ENCODE measurements around the gene TMA7B. TPM values are rescaled to one million over a fixed set of nuclear protein-coding genes. Genes with fewer than 3 reads are reported as not detected.
"Not testable (repeated sequence)": the region's sequence is repeated elsewhere in the genome, so short reads cannot be mapped to it uniquely, and the experiment has no call there.

The TMA7B gene
- polyA plus RNA-seq, 1 experiment, result not detected

DNA sequence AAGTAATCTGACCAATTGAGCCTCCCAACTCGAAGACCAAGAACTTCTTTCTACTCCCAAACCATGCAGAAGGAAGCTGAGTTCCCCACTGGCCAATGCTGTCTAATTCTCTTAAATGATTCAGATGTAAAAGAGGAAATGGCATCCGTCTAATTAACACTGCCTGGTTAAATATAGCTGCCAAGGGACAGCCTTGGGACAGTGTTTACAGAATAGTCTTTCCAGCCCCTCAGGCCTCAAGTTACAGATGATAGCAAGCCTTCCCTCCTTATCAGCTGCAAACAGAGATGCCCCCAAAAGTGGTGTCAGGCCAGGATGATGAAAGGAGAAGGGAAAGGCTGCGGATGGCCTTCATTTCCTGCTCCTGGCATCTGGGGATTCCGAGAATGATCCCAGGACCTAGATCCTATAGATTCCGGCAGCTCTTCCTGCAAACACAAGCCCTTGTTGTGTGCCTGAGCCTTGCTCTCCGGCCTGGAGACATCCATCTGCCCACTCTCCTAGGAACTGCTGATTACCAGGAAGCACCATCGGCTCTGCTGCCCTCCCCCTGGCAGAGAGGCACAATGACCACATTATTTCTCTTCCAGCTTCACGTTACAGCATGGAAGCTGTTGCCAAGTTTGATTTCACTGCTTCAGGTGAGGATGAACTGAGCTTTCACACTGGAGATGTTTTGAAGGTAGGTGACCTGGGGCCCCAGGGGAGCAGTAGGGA is 13.5 kb upstream of the TMA7B start:
- DNase-seq (ENCODE audit: low read depth, low spot score), result no peak
- TF ChIP-seq, protein P1, sequence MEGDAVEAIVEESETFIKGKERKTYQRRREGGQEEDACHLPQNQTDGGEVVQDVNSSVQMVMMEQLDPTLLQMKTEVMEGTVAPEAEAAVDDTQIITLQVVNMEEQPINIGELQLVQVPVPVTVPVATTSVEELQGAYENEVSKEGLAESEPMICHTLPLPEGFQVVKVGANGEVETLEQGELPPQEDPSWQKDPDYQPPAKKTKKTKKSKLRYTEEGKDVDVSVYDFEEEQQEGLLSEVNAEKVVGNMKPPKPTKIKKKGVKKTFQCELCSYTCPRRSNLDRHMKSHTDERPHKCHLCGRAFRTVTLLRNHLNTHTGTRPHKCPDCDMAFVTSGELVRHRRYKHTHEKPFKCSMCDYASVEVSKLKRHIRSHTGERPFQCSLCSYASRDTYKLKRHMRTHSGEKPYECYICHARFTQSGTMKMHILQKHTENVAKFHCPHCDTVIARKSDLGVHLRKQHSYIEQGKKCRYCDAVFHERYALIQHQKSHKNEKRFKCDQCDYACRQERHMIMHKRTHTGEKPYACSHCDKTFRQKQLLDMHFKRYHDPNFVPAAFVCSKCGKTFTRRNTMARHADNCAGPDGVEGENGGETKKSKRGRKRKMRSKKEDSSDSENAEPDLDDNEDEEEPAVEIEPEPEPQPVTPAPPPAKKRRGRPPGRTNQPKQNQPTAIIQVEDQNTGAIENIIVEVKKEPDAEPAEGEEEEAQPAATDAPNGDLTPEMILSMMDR (IDR thresholded peaks at IDR 0.05; ENCODE audit: low read depth, low read length), result no peak
- peaks cover 12% of the 10 kb centered on the region for H3K27me3 ChIP-seq (ENCODE audit: control insufficient read depth, insufficient read depth, low read length)
- H3K27ac ChIP-seq (ENCODE audit: low read depth, low read length), result no peak overlapping the region
- H3K4me3 ChIP-seq (ENCODE audit: low read depth, low read length), result no peak overlapping the region
- H3K9me3 ChIP-seq (ENCODE audit: control insufficient read depth, insufficient read depth, low read length), result no peaks in the 10 kb centered on the region
- ChIA-PET CTCF (no interaction called here), POLR2A (no interaction called here)

DNA sequence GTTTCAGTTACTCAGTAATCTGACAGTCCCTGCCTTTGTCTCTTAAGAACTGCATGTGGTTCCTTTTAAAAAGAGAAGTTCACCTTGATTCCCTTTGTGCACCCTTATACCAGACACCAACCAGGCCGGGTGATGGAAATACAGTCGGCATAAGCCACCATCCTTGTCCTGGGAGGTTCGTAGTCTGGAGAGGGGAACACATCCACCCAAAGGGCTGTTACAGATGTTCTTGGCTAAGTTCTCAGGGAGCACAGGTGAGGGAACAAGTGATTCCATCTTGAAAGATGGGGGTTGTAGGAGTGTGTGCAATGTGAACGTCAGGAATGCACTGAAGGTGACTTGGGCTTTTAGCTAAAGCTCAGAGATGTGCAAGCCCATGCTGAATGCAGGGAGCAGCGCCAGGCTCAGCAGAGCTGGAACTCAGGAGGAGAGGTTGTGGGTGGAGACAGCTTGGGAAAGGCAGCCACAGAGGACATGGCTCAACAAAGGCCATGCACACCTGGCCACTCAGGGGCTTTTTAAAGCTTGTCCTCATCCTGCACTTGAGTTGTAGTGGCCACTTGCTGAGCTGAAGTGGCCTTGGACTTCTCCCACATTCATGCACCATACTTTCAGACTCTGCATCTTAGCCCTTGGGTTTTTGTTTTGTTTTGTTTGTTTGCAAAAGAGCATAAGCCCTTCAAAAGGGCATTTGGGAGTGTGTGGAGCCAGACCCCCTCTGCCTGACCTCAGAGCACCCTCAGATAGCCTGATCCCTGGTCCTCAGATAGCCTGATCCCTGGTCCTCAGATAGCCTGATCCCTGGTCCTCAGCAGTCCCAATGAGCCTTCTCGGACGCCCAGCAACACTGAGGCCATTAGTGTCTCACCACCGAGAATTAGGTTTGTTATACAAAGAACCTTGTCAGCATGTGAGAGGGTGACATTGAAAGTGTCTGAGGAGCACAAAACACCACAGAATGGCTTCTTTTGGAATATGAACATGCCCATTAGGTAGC is 12.7 kb upstream of the TMA7B start:
- Histone ChIP-seq H3K9me3 (ENCODE audit: control insufficient read depth, insufficient read depth, low read length) (no peaks in the 10 kb centered on the region), H3K4me3 (ENCODE audit: low read depth, low read length) (no peak overlapping the region), H3K27me3 (ENCODE audit: control insufficient read depth, insufficient read depth, low read length) (peaks cover 12% of the 10 kb centered on the region), H3K27ac (ENCODE audit: low read depth, low read length) (no peak overlapping the region)
- no peak for DNase-seq (ENCODE audit: low read depth, low spot score)
- TF ChIP-seq, protein P1 (IDR thresholded peaks at IDR 0.05; ENCODE audit: low read depth, low read length), result no peak
- ChIA-PET POLR2A (no interaction called here), CTCF (no interaction called here)

DNA sequence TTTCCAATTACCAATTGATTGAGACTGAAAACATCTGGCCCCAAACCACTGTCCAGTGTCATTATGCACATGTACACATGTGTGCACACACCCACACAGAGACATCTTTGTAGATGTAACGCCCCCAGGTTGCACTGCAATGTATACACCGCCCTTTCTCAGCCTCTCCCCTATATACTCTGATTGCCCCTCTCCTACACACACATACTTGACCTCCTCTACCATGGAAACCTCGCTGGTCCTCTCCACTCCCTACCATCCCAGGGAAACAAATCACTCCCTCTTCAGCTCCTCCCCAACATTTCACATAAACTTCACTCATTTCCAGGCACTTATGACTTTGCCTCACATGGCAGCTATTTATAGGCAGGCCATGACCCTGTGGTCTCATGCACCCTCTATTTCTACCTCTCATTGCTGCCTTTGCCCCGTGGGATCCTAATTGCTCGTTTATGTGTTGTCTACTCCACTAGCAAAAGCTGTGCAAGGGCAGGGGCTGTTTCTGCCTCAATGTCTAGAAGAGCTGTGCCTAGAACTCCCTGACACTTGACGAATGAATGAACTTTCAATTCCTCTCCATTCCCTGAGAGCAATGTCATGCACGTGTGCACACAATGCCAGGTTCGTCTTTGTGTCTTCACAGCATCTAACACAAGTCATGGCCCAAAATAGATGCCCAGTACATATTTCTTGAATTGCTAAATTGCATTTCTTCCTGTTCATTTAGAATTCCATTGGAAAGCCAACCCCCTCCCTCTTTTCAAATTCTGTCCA is 10.0 kb upstream of the TMA7B start:
- Histone ChIP-seq H3K27ac (ENCODE audit: low read depth, low read length) (no peak overlapping the region), H3K9me3 (ENCODE audit: control insufficient read depth, insufficient read depth, low read length) (no peaks in the 10 kb centered on the region; the same call in 1 of the 2 replicates), H3K4me3 (ENCODE audit: low read depth, low read length) (no peak overlapping the region), H3K27me3 (ENCODE audit: control insufficient read depth, insufficient read depth, low read length) (peaks cover 10% of the 10 kb centered on the region)
- no peak for DNase-seq (ENCODE audit: low read depth, low spot score)
- TF ChIP-seq, protein P1 (IDR thresholded peaks at IDR 0.05; ENCODE audit: low read depth, low read length), result no peak
- ChIA-PET CTCF (no interaction called here), POLR2A (no interaction called here)

DNA sequence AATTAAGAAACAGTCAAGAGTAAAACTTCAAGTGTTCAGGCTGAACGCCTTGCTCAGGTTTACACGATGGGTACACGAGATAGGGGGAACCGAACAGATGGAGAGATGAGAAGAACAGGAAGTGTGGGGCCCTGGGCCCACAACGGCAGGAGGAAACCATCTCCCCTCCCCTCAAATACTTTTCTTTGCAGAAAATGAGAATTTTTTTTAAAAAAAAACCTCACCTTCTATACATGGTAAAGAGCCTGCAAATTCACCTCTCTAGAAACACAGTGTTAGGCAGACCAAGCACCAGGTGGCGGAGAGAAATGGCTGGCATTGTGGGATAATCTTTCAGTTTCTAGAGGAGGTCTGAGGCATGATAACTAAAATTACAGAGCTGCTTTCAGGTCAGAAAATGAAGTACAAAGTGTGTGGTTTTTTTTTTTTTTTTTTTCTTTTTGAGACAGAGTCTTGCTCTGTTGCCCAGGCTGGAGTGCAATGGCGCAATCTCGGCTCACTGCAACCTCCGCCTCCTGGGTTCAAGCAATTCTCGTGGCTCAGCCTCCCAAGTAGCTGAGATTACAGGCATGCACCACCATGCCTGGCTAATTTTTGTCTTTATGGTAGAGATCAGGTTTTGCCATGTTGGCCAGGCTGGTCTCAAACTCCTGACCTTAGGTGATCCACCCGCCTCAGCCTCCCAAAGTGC is 8.4 kb upstream of the TMA7B start:
- H3K4me3 ChIP-seq (ENCODE audit: low read depth, low read length); POLR2A ChIA-PET; H3K9me3 ChIP-seq (ENCODE audit: control insufficient read depth, insufficient read depth, low read length); H3K27ac ChIP-seq (ENCODE audit: low read depth, low read length); H3K27me3 ChIP-seq (ENCODE audit: control insufficient read depth, insufficient read depth, low read length); DNase-seq (ENCODE audit: low read depth, low spot score); CTCF ChIA-PET: not testable (repeated sequence)

DNA sequence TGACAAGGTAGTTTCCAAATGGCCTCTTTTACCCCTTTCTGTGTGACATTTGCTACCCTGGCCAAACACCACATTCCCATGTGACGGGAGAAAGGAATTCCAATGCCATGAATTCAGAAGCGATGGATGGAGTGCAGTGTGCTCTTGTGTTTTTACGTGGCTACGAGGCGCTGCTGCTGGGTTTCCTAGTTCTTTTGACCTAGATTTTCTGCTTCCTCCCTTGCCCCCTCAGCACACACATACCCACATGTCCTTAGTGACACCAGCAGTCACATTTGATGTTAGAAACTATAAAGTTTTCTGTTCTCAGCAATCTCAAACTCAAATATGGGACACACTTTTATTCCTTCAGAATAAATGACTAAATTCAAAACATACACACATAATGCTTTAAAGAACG is 7.8 kb upstream of the TMA7B start:
- TF ChIP-seq, protein P1 (IDR thresholded peaks at IDR 0.05; ENCODE audit: low read depth, low read length), result no peak
- ChIA-PET CTCF (no interaction called here), POLR2A (no interaction called here)
- H3K4me3 ChIP-seq (ENCODE audit: low read depth, low read length), result no peak overlapping the region
- peaks cover 7% of the 10 kb centered on the region for H3K27me3 ChIP-seq (ENCODE audit: control insufficient read depth, insufficient read depth, low read length)
- H3K9me3 ChIP-seq (ENCODE audit: control insufficient read depth, insufficient read depth, low read length), result no peaks in the 10 kb centered on the region; the same call in 1 of the 2 replicates
- DNase-seq (ENCODE audit: low read depth, low spot score), result no peak
- no peak overlapping the region for H3K27ac ChIP-seq (ENCODE audit: low read depth, low read length)

Measured in AG04450 (cell line).